ENCODE results near the gene HEXD.

DNA sequence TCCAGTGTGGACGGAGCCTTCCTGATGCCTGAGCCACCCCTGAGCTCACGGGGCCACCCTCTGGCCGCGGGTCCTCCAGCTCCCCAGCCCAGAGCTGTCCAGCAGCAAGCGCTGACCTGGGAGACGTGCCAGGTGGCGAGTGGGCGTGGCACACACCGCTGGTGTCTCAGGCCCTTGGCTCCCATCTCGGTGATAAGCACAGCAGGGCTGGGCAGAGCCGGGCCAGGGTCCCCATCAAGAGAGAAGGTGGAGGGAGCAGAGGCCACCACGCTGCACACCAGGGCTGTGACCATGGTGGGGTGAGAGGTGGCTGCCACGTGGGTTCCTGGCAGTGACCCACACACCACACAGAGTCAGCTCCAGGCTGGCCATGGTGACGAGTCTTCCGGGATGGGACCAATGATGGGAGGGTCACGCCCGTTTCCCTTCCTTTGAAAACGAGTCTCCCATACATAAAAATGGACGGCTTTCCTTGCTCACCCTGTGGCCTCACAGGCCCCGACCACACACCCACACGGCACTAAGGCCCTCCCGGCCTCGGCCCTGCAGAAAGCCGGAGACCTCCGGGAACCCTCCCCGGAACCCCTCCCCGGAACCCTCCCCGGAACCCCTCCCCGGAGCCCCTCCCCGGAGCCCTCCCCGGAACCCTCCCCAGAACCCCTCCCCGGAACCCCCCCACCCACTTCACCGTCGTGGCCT lies 29.8 kb upstream of the HEXD start:
- TF ChIP-seq, protein P1, sequence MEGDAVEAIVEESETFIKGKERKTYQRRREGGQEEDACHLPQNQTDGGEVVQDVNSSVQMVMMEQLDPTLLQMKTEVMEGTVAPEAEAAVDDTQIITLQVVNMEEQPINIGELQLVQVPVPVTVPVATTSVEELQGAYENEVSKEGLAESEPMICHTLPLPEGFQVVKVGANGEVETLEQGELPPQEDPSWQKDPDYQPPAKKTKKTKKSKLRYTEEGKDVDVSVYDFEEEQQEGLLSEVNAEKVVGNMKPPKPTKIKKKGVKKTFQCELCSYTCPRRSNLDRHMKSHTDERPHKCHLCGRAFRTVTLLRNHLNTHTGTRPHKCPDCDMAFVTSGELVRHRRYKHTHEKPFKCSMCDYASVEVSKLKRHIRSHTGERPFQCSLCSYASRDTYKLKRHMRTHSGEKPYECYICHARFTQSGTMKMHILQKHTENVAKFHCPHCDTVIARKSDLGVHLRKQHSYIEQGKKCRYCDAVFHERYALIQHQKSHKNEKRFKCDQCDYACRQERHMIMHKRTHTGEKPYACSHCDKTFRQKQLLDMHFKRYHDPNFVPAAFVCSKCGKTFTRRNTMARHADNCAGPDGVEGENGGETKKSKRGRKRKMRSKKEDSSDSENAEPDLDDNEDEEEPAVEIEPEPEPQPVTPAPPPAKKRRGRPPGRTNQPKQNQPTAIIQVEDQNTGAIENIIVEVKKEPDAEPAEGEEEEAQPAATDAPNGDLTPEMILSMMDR (conservative IDR thresholded peaks at IDR 0.05), result no peak
- no peak for TF ChIP-seq EZH2 (IDR thresholded peaks at IDR 0.05; ENCODE audit: low read depth)
